ENCODE data around the gene KLC4.
A peak's percentile ranks its signal among the peaks of the same experiment; 100 is the strongest.
"Not testable (repeated sequence)": the region's sequence is repeated elsewhere in the genome, so short reads cannot be mapped to it uniquely, and the experiment has no call there.

KLC4 gene

GRCh38 chr6:43074847-43075669 is 15.6 kb downstream of the KLC4 start:
- peak; percentile 33 for DNase-seq

DNA sequence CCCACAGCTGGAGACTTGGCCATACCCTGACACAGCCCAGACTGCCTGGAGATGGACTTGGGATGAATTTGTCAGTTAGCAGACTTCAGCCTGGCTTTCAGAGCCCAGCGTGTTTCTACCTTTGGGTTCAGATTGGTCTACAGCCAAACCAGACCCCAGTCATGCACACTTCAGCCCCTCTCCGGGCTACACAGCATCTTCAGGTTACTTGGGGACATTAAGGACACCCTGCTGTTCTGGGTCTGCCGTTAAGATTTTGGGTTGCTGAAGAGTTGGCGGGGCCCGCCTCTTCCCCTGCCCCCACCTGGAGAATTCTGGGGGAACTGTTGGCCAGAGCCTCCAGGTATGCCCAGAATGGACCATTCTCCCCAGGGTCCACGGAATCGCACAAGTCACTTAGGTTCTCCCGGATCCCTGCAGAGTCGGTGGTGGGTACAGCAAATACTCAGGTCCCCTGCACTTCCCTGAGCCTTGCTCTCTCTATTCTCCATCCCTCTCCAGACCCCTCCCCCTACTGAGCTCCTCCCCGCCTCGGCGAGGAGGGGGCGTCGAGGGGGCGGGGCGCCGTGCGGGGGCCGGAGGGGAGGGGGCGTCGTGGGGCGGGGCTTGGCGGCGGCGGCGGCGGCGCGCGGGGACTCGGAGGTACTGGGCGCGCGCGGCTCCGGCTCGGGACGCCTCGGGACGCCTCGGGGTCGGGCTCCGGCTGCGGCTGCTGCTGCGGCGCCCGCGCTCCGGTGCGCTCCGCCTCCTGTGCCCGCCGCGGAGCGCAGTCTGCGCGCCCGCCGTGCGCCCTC is 16.4 kb downstream of the KLC4 start, which contains the start of gene PTK7:
TSS of gene PTK7 (plus strand) at position 645 of the 794 bp plus-strand sequence. CDS start 175 bp downstream, outside the sequence.
- peak; percentile 94 for DNase-seq

GRCh38 chr6:43076464-43077332 is 17.3 kb downstream of the KLC4 start:
- peak; percentile 72 for DNase-seq

GRCh38 chr6:43077333-43077809 is 17.9 kb downstream of the KLC4 start:
- DNase-seq: peak; percentile 37

GRCh38 chr6:43077981-43078511 is 18.6 kb downstream of the KLC4 start:
- DNase-seq: peak; percentile 61

DNA sequence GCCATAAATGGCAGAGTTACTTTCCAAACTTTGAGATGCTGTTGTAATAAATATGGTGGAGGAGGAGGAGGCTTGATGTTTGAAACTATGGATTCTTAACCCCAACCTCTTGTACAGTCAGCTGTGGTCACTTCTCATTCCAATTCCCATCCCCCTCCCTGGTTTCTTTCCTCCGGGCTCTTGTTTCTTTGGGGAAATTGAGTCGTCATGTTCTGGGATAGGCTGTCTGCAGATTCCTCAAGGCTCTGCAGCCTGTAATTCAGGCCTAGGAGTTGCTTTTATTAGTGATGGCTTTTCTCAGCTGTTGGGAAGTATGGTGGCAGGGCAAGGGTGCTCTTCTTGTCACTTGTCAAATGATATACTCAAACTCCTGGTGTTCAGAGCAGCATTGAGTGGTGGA is 19.3 kb downstream of the KLC4 start:
- no peak for DNase-seq

DNA sequence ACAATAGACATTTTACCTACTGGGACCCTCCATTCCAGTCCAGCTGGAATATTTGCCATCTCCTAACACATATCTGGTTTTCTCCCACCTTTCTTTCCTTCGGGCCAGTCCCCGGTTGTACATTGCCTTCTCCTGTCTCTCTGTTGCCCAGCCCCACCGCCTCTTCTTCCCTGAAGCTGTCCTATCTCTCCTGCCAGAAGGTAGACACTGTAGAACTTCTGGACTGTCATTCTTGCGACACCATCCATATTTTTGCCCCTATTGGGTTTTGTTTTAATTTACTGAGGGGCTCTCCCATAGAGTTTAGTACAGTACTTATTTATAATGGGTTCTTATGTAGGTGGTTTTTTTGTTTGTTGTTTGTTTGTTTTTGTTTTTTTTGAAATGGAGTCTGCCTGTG is 21.6 kb downstream of the KLC4 start:
- no peak for DNase-seq

- not testable (repeated sequence) for DNase-seq
Measured at GRCh38 chr6:43081922-43082321, 22.5 kb downstream of the KLC4 start.

DNA sequence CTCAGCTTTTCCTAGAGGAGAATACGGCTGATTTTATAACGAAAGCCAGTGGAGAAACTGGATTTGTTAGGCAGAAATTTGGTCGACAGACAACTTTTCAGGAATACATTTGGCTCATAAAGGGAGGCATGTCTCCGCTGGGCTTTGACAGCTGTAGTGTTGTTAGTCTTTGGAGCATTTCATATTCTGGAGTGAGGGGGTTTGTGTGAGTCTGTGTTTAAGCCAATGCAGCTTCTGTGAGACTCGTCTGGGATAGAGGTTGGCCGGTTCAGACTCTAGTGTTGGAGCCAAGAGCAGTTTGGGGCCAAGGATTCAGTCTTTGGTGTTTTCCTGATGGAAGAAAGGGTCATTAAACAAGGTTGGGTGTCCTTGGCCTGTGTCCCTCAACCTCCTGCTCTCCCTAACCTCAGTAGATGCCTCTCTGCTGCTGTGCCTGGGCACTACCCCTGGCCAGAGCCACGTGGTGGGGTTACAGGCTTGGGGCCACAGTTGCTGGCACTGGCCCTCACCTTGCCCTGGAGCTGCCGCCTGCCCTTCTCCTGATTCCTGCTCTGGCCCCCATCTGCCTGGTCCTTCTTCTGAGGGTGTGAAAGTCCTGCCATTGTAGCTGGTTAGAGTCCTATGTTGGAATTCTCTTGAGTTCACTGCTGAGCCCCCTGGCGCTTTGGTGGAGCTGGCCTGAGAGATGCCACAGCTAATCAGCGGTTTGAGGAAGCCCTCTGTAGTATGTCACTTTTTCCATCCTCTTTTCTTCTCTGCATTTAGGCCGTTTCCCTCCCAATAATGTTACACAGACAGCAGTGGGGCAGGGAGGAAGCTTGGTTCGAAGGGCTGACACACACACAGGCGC is 23.6 kb downstream of the KLC4 start:
- DNase-seq: no peak

DNA sequence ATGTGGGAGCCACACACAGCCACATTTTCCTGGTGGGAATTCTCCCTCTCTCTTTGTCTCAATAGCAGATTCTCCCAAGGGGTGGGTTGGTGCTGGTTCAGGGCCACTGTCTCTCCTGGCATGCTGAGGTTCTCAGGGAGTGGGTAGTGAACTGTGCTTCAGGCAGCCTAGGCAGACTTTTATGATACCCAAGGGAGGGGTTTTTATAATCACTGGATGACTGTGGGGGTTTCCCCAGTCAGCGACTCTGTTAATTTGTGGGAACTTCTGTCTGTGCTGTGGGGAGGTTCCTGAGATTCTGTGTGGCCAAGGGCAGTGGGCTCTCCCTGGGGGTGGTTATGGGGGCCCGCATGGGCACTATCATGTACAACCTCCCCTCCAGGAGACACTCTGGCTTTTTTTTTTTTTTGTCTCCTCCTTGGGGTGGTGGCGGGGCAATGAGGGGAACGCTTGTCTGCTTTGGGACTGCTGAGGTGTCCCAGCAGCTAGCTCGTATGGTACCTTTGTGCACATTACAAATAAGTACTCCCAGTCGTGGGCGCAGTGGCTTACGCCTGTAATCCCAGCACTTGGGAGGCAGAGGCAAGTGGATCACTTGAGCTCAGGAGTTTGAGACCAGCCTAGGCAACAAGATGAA is 26.7 kb downstream of the KLC4 start:
- DNase-seq: no peak

DNA sequence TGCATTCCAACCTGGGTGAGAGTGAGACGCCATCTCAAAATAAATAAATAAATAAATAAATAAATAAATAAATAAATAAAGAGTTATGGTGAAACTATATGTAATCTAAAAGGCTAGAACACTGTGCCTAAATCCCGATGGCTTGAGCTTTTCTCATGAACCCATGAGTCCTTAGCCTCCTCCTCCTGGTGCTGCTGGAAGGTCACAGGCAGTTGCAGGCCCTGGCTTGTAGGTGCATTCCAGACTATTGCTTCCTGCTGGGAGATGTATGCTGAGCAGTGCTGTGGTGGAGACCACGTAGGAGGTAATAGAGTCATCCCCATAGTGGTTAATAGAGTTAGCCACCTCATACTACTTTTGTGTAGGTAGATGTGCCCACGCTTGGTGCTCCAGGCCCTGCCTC is 29.2 kb downstream of the KLC4 start:
- DNase-seq: no peak

- DNase-seq: no peak
Measured at GRCh38 chr6:43089467-43089866, 30.0 kb downstream of the KLC4 start.

GRCh38 chr6:43089874-43090558 is 30.6 kb downstream of the KLC4 start:
- no peak for DNase-seq

DNA sequence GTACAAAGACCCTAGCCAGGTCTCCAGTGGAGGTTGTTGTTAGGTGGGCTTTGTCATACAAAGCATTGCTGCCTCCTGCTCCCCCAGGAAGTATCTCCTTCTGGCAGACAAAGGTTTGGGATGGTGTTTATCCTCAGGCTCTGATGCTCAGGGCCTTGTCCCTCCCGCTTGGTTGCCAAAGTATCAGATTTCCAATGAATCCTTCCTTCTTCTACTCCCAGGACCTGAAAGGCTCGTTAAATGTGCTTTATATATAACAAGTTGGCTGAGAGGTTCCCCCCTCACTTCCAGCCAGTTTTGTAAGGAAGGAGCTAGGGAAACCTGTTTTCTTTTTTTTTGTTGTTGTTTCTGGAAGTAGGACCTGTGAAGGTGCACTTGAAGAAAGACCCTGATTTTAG is 31.1 kb downstream of the KLC4 start:
- no peak for DNase-seq

- DNase-seq: no peak
Measured at GRCh38 chr6:43091020-43091419, 31.6 kb downstream of the KLC4 start.

DNA sequence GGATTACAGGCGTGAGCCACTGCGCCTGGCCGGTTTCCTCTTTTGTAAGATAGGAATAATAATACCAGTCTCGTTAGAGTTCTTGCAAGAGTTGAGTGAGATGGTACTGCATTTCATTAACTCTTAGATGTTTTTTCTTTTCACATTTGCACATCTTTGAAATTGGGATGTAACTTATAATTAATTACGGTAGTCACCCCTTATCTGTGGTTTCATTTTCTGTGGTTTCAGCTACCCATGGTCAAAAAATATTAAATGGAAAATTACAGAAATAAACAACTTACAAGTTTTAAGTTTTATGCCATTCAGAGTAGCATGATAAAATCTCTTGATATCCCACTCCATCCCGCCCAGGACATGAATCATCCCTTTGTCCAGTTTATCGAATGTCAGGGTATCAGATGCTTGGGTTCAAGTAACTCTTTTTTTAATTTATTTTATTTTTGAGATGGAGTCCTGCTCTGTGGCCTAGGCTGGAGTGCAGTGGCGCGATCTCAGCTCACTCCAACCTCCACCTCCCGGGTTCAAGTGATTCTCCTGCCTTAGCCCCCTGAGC is 32.1 kb downstream of the KLC4 start:
- no peak for DNase-seq

- DNase-seq: no peak
Measured at GRCh38 chr6:43092635-43093034, 33.2 kb downstream of the KLC4 start.

DNA sequence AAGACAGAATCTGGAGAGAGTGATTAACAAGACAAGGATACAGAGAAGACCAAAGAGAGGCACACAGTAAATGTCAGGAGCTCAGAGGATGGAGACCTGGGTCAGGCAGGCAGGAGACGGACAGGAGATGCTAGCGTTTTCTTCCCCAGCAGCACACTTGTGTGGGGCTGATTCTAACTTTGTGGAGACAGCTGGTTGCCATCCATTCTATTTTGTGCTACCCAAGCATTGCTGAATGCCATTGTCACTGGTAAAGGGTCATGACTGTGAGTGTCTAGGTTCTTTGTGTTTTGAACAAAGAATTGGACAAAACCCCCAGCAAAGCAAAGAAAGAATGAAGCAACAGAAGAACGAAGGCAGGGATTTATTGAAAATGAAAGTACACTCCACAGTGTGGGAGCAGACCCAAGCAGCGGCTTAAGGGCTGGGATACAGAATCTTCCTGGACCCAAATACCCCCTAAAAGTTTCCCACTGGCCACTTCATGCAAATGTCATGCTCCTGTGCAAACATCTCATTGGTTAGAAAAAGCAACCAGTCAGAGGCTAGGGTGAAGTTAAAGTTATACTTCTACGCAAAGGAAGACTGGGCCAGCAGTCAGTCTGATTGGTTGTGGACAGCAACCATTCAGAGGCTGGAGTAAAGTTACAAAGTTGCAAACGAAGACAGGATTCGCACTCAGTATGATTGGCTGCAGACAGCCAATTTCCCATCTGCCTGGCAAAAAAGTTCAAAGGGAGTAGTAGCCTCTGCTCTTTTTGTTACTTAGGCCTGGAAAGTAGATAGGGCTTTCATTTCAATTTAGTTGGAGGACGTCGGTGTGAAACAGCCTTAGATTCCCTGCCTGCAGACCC is 34.2 kb downstream of the KLC4 start:
- DNase-seq: no peak

DNA sequence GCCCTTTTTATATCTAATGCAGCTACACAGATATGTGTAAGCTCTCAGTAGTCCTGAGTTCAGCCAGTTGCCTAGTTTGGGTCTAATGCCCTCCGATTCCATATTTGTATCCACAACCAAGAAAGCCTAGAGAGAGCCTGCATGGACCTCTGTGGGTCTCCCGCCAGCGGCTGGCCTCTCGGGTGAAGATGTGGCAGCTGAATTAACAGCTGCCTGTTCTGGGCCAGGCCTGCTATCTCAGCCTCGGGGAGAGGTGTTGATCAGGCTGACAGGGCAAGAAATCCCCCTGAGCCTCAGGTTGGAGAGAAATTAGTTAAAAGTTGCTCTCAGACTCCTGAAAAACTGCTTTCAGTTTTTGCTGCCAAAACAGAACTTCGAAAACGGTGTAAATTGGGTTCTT is 36.5 kb downstream of the KLC4 start:
- no peak for DNase-seq

Data from NCI-H82 (cell line).